A549 (cell line): ENCODE data around the gene GNG14. TPM values are rescaled to one million over a fixed set of nuclear protein-coding genes. Genes with fewer than 3 reads are reported as not detected.

Experiments
- ATAC-seq, 2 experiments: fragments of 200-7000 bp in 1 of 2; fragments of >200 bp in 1 of 2; cut with Nextera tagmentation in 1 of 2; cut with Tn5 transposase in 1 of 2; 3 replicates each; pipeline versions ENCODE4 v1.8.0 to v1.9.1; 2018 to 2020; ENCODE audit warnings: mild to moderate bottlenecking in 1 of 2, moderate library complexity in 1 of 2
- CTCF ChIA-PET: fragments of 300-600 bp; sonication (Branson Sonifier 250); formaldehyde crosslinking; extraction: SDS; loops from one replicate; lab custom pipeline; 2021; ENCODE audit warnings: antibody characterized with exemption, inconsistent platforms; lab: Yijun Ruan, JAX
- POLR2A ChIA-PET: fragments of 350-600 bp; formaldehyde crosslinking; extraction: SDS; loops from one replicate; lab custom pipeline; 2021; ENCODE audit warnings: antibody characterized with exemption, inconsistent platforms; lab: Yijun Ruan, JAX
- DNase-seq, 2 experiments: peaks; one replicate each; pipeline versions ENCODE4 v3.0.0 to v3.0.0-alpha.2; 2011 to 2016; ENCODE audit warnings: low read depth in 1 of 2, low spot score in 1 of 2
- FAIRE-seq: peaks from 2 replicates; lab custom pipeline; 2011; peaks lifted over from hg19 to GRCh38; lab: Jason Lieb, UNC
- H3K27ac ChIP-seq, 2 experiments: fragments of >200 bp; sonication (Bioruptor Twin); formaldehyde crosslinking; 3 replicates each; pipeline ENCODE4 v1.5.1; 2016 to 2017
- H3K4me1 ChIP-seq: fragments of >200 bp; sonication (Bioruptor Twin); formaldehyde crosslinking; 3 replicates; pipeline ENCODE4 v1.6.1; 2016
- H3K4me2 ChIP-seq: fragments of >200 bp; sonication (Bioruptor Twin); formaldehyde crosslinking; 3 replicates; pipeline ENCODE4 v1.6.1; 2016
- H3K4me3 ChIP-seq: fragments of >200 bp; sonication (Bioruptor Twin); formaldehyde crosslinking; 3 replicates; pipeline ENCODE4 v1.5.1; 2016
- H3K9me3 ChIP-seq: fragments of >200 bp; sonication (Bioruptor Twin); formaldehyde crosslinking; 3 replicates; pipeline ENCODE4 v1.6.1; 2016
- CBX2 ChIP-seq: fragments of 200-600 bp; sonication (generic); IDR thresholded peaks from 2 replicates; pipeline ENCODE4 v1.6.1; 2016; ENCODE audit warnings: low read depth, mild to moderate bottlenecking, borderline replicate concordance
- CTCF ChIP-seq: fragments of >200 bp; sonication (Bioruptor Twin); formaldehyde crosslinking; IDR thresholded peaks from 3 replicates; pipeline ENCODE4 v1.5.1; 2016
- ELK1 ChIP-seq: fragments of 150-350 bp; IDR thresholded peaks from 2 replicates; pipeline ENCODE4 v1.6.1; 2014; ENCODE audit warnings: low read depth, mild to moderate bottlenecking, low read length
- EP300 ChIP-seq, 2 experiments: fragments of >200 bp; sonication (Bioruptor Twin); formaldehyde crosslinking; IDR thresholded peaks; 2 replicates in 1 of 2; 3 replicates in 1 of 2; pipeline ENCODE4 v1.6.1; 2016 to 2017
- ESRRA ChIP-seq: fragments of 150-350 bp; IDR thresholded peaks from 2 replicates; pipeline ENCODE4 v1.6.1; 2014; ENCODE audit warnings: mild to moderate bottlenecking, low read length, borderline replicate concordance
- HDAC2 ChIP-seq: fragments of 200-600 bp; sonication (generic); IDR thresholded peaks from 2 replicates; pipeline ENCODE4 v1.6.1; 2016
- HMGXB4 ChIP-seq: fragments of 250-450 bp; sonication (Bioruptor Pico); IDR thresholded peaks from 2 replicates; pipeline ENCODE4 v1.5.0; 2021; ENCODE audit warnings: mild to moderate bottlenecking, moderate library complexity, borderline replicate concordance
- HOXA7 ChIP-seq: fragments of 250-450 bp; sonication (Bioruptor Pico); IDR thresholded peaks from 2 replicates; pipeline ENCODE4 v1.5.0; 2020; ENCODE audit warnings: mild to moderate bottlenecking, moderate library complexity
- KDM5A ChIP-seq: fragments of 200-600 bp; sonication (generic); IDR thresholded peaks from 2 replicates; pipeline ENCODE4 v1.6.1; 2016; ENCODE audit warnings: antibody characterized with exemption, mild to moderate bottlenecking
- MAFK ChIP-seq: fragments of 450-650 bp; IDR thresholded peaks from 2 replicates; pipeline ENCODE4 v1.6.1; 2014; ENCODE audit not compliant: partially characterized antibody
- NR3C1 ChIP-seq: fragments of >200 bp; sonication (Bioruptor Twin); formaldehyde crosslinking; IDR thresholded peaks from 3 replicates; pipeline ENCODE4 v1.6.1; 2017
- SMC3 ChIP-seq: fragments of >200 bp; sonication (Bioruptor Twin); formaldehyde crosslinking; IDR thresholded peaks from 3 replicates; pipeline ENCODE4 v1.6.1; 2018; ENCODE audit warnings: inconsistent platforms
- TFCP2L1 ChIP-seq: fragments of 250-450 bp; sonication (Bioruptor Pico); IDR thresholded peaks from 2 replicates; pipeline ENCODE4 v1.5.0; 2021; ENCODE audit warnings: mild to moderate bottlenecking
- ZNF302 ChIP-seq: fragments of 250-450 bp; sonication (Bioruptor Pico); IDR thresholded peaks from 2 replicates; pipeline ENCODE4 v1.9.0; 2021; ENCODE audit warnings: inconsistent platforms, mild to moderate bottlenecking, moderate library complexity
- ZSCAN20 ChIP-seq: fragments of 250-450 bp; sonication (Bioruptor Pico); IDR thresholded peaks from 2 replicates; pipeline ENCODE4 v1.8.0; 2022; ENCODE audit warnings: mild to moderate bottlenecking, moderate library complexity
- WGBS: methylation state at CpG from one replicate; pipeline ENCODE4 v1.1.6; 2017; ENCODE audit errors: missing lambda C conversion rate; 5-methylcytosine and 5-hydroxymethylcytosine counted together
- polyA plus RNA-seq, 4 experiments: library from polyadenylated mRNA; depleted of rRNA in 3 of 4; stranded (reverse); fragments of >200 nt; fragmentation: RNase III in 1 of 4; extraction: RNeasy Plus Mini Kit Qiagen cat#74134 plus additional on column Dnase treatment in 1 of 4; gene quantifications; 2 replicates in 3 of 4; 3 replicates in 1 of 4; pipeline ENCODE4 v1.2.3, GENCODE V29; 2011 to 2017
- TF ChIP-seq, protein P1 (sequence below): fragments of 250-450 bp; sonication (Bioruptor Pico); IDR thresholded peaks from 2 replicates; pipeline ENCODE4 v1.5.0; 2020; ENCODE audit warnings: low read depth, mild to moderate bottlenecking, moderate library complexity
- TF ChIP-seq, protein P2 (sequence below): IDR thresholded peaks from 2 replicates; pipeline ENCODE4 v1.6.1; 2012

The GNG14 gene
- polyA plus RNA-seq, 2 of the 4 experiments (the other 2 are of a cell fraction): not detected

GRCh38 chr19:12689581-12690216 lies 1.9 kb downstream of the GNG14 start:
- Histone ChIP-seq H3K27ac (no peak overlapping the region), H3K4me2 (no peak overlapping the region), H3K9me3 (no peaks in the 10 kb centered on the region), H3K4me1 (no peaks in the 10 kb centered on the region; the same call in 2 of the 3 replicates), H3K4me3 (no peak overlapping the region)
- WGBS: 92% methylated on average over 18 of the region's 26 CpGs
- DNase-seq (no peak), FAIRE-seq (no peak), ATAC-seq (no peak; a peak in 1 of 6 replicates)
- ChIA-PET POLR2A (no interaction called here), CTCF (interaction anchor here (0.8 kb wide), 1 partner anchor 84 kb away, joined by 3 read pairs; no protein-coding TSS in a partner anchor)
- TF ChIP-seq CBX2: no peak
- TF ChIP-seq MAFK: no peak
- no peak for TF ChIP-seq ELK1
- TF ChIP-seq HMGXB4 (CRISPR knock-in tag): no peak

DNA sequence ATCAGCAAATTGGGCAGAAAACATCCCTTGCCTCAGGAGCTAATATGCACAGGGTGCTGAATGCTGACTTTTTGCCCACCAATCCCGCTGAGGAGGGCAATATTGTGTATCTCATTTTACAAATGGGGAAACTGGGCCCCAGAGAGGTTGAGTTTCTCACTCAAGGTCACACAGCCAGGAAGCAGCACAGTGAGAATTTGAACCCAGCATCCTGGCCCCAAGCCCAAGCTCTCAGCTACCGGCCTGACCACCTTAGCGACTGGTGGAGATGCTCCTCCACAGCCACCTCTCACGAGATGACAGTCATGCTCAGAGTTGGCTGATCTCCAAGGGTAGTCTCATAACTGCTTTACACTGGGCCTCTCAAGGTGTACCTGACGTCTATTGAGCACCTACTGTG lies 5.2 kb downstream of the GNG14 start:
- no peak overlapping the region for H3K27ac ChIP-seq
- DNase-seq: no peak
- POLR2A ChIA-PET: no interaction called here
- no peak for FAIRE-seq
- WGBS: 90% methylated on average over 5 of the region's 5 CpGs
- no peaks in the 10 kb centered on the region for H3K9me3 ChIP-seq
- H3K4me2 ChIP-seq: no peak overlapping the region
- no peak for ATAC-seq
- H3K4me1 ChIP-seq: peaks cover 5% of the 10 kb centered on the region; the same call in 1 of the 3 replicates
- no peak overlapping the region for H3K4me3 ChIP-seq
- no peak for TF ChIP-seq HMGXB4 (CRISPR knock-in tag)
- TF ChIP-seq HOXA7 (CRISPR knock-in tag): no peak
- no peak for TF ChIP-seq KDM5A
- TF ChIP-seq, protein P1, sequence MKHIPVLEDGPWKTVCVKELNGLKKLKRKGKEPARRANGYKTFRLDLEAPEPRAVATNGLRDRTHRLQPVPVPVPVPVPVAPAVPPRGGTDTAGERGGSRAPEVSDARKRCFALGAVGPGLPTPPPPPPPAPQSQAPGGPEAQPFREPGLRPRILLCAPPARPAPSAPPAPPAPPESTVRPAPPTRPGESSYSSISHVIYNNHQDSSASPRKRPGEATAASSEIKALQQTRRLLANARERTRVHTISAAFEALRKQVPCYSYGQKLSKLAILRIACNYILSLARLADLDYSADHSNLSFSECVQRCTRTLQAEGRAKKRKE (CRISPR knock-in tag): no peak
- no peak for TF ChIP-seq CTCF
- no peak for TF ChIP-seq NR3C1
- no peak for TF ChIP-seq HDAC2
- no peak for TF ChIP-seq EP300 (IDR thresholded peaks at IDR 0.05)
- no peak for TF ChIP-seq ESRRA
- TF ChIP-seq TFCP2L1 (CRISPR knock-in tag): no peak
- TF ChIP-seq, protein P2, sequence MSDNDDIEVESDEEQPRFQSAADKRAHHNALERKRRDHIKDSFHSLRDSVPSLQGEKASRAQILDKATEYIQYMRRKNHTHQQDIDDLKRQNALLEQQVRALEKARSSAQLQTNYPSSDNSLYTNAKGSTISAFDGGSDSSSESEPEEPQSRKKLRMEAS: no peak
- TF ChIP-seq SMC3: no peak
- no peak for TF ChIP-seq ZSCAN20 (CRISPR knock-in tag)
- no peak for TF ChIP-seq ZNF302
- CTCF ChIA-PET: no interaction called here
